HL-60 (cell line): ENCODE data around the gene SEC61A1.

ENCODE experiments used
- DNase-seq, 2 experiments: peaks; one replicate each; pipeline ENCODE4 v3.0.0-alpha.2; 2010 to 2020; ENCODE audit warnings: low read depth in 1 of 2, low spot score in 1 of 2
- H3K27ac ChIP-seq: fragments of 250-450 bp; sonication (Bioruptor Pico); replicated peaks from 2 replicates; pipeline ENCODE4 v1.5.1; 2020; ENCODE audit warnings: mild to moderate bottlenecking, moderate library complexity
- H3K27me3 ChIP-seq: fragments of 250-450 bp; sonication (Bioruptor Pico); 2 replicates; pipeline ENCODE4 v1.5.1; 2021; ENCODE audit warnings: mild to moderate bottlenecking, moderate library complexity; ENCODE audit not compliant: insufficient read depth, poor library complexity, severe bottlenecking
- H3K4me3 ChIP-seq: replicated peaks from 2 replicates; pipeline ENCODE4 v1.5.1; 2011; ENCODE audit warnings: mild to moderate bottlenecking, control low read depth, low read length; ENCODE audit not compliant: insufficient read depth
- CTCF ChIP-seq: IDR thresholded peaks from one replicate; pipeline ENCODE4 v1.5.1; 2011; ENCODE audit warnings: low read length, control low read depth, inconsistent platforms; ENCODE audit not compliant: insufficient read depth
- GABPA ChIP-seq: IDR thresholded peaks from 2 replicates; pipeline ENCODE4 v1.6.1; 2012; ENCODE audit warnings: low read depth
- POLR2AphosphoS5 ChIP-seq: IDR thresholded peaks from 2 replicates; pipeline ENCODE4 v1.6.1; 2012; ENCODE audit warnings: low read depth
- REST ChIP-seq: IDR thresholded peaks from 2 replicates; pipeline ENCODE4 v1.6.1; 2012; ENCODE audit warnings: low read depth; ENCODE audit not compliant: insufficient replicate concordance
- SPI1 ChIP-seq: IDR thresholded peaks from 2 replicates; pipeline ENCODE4 v1.6.1; 2012; ENCODE audit warnings: low read depth, mild to moderate bottlenecking, borderline replicate concordance

The SEC61A1 gene

DNA sequence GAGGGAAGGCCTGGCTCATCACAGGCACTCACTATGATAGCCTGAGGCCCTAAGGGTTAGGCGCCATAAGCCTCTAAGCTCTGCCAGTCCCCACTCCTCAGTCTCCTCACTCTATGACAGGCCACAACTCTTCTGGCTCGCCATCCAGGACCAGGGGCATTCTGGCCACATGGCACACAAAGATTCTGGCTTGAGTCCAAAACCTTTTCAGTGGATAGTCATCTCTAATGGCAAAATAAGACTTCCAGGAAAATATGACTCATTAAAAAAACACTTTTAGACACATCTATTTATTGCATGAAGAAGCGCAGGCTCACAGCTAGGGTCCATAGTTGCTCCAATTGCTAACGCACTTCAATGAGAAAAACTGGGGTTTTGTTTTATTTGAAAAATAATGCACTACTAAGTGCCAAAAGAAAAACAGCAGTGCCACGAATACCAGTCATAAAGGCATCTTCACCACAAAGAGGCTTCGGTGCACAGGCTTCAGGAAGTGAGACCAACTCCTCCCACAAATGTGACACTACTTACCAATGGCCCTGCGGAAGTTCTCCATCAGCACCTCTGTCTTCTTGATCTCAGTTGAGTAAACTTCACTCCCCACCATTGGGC, 60.2 kb downstream of the SEC61A1 start:
- no peak for TF ChIP-seq GABPA
- no peak for TF ChIP-seq POLR2AphosphoS5
- TF ChIP-seq REST: no peak
- no peak for TF ChIP-seq CTCF
- no peak for TF ChIP-seq SPI1
- no peak overlapping the region for H3K4me3 ChIP-seq
- H3K27ac ChIP-seq: no peak overlapping the region
- no peak for DNase-seq
- no peaks in the 10 kb centered on the region for H3K27me3 ChIP-seq

- TF ChIP-seq CTCF (no peak), REST (no peak), SPI1 (no peak), POLR2AphosphoS5 (no peak), GABPA (no peak)
- Histone ChIP-seq H3K27me3 (no peaks in the 10 kb centered on the region), H3K4me3 (no peak overlapping the region), H3K27ac (no peak overlapping the region)
- no peak for DNase-seq
These were observed 61.9 kb downstream of the SEC61A1 start for GRCh38 chr3:128113817-128114794.
